Stimulated activated CD4-positive, alpha-beta T cell treated with anti-CD3 and anti-CD28 coated beads, Interleukin-4, amount 100 ng/mL, for 1 hour (primary cell): ENCODE results near the gene CERS6.

ENCODE experiments used
- DNase-seq: peaks from one replicate; pipeline ENCODE4 v3.0.0-alpha.2; 2020

The CERS6 gene

GRCh38 chr2:168445960-168446359, 10.1 kb upstream of the CERS6 start:
- DNase-seq, result no peak

GRCh38 chr2:168448980-168449379, 7.1 kb upstream of the CERS6 start:
- no peak for DNase-seq

GRCh38 chr2:168449419-168449818, 6.7 kb upstream of the CERS6 start:
- no peak for DNase-seq

- no peak for DNase-seq
Measured at GRCh38 chr2:168450171-168450570, 5.9 kb upstream of the CERS6 start.

GRCh38 chr2:168450732-168451131, 5.3 kb upstream of the CERS6 start:
- no peak for DNase-seq

GRCh38 chr2:168452781-168453180, 3.3 kb upstream of the CERS6 start:
- DNase-seq, result no peak

GRCh38 chr2:168453404-168453803, 2.7 kb upstream of the CERS6 start:
- no peak for DNase-seq

- DNase-seq, result no peak
Measured at GRCh38 chr2:168454737-168455644, 1.1 kb upstream of the CERS6 start.

GRCh38 chr2:168456521-168457189, 583 bp downstream of the CERS6 start:
- peak; percentile 50 for DNase-seq

GRCh38 chr2:168457190-168457895, 1.3 kb downstream of the CERS6 start:
- no peak for DNase-seq

- DNase-seq, result no peak
Measured at GRCh38 chr2:168458139-168458538, 2.1 kb downstream of the CERS6 start.

GRCh38 chr2:168459256-168459655, 3.2 kb downstream of the CERS6 start:
- no peak for DNase-seq

GRCh38 chr2:168460571-168460970, 4.5 kb downstream of the CERS6 start:
- DNase-seq, result no peak

- no peak for DNase-seq
Measured at GRCh38 chr2:168461178-168461941, 5.3 kb downstream of the CERS6 start.

- no peak for DNase-seq
Measured at GRCh38 chr2:168461942-168462331, 5.9 kb downstream of the CERS6 start.

- DNase-seq, result no peak
Measured at GRCh38 chr2:168462543-168463045, 6.5 kb downstream of the CERS6 start.

GRCh38 chr2:168465594-168465993, 9.5 kb downstream of the CERS6 start:
- no peak for DNase-seq

GRCh38 chr2:168466190-168466737, 10.2 kb downstream of the CERS6 start:
- no peak for DNase-seq

GRCh38 chr2:168466834-168467565, 10.9 kb downstream of the CERS6 start:
- DNase-seq, result no peak

GRCh38 chr2:168467729-168468128, 11.7 kb downstream of the CERS6 start:
- DNase-seq, result no peak

- no peak for DNase-seq
Measured at GRCh38 chr2:168468354-168468753, 12.3 kb downstream of the CERS6 start.
